GM21529 (cell line): ENCODE data around the gene SLC39A7.

Source experiments
- ATAC-seq: cut with Tn5 transposase; IDR thresholded peaks from one replicate; pipeline ENCODE4 v1.9.1; 2021; ENCODE audit not compliant: unreplicated experiment

Gene SLC39A7, protein sequence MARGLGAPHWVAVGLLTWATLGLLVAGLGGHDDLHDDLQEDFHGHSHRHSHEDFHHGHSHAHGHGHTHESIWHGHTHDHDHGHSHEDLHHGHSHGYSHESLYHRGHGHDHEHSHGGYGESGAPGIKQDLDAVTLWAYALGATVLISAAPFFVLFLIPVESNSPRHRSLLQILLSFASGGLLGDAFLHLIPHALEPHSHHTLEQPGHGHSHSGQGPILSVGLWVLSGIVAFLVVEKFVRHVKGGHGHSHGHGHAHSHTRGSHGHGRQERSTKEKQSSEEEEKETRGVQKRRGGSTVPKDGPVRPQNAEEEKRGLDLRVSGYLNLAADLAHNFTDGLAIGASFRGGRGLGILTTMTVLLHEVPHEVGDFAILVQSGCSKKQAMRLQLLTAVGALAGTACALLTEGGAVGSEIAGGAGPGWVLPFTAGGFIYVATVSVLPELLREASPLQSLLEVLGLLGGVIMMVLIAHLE

DNA sequence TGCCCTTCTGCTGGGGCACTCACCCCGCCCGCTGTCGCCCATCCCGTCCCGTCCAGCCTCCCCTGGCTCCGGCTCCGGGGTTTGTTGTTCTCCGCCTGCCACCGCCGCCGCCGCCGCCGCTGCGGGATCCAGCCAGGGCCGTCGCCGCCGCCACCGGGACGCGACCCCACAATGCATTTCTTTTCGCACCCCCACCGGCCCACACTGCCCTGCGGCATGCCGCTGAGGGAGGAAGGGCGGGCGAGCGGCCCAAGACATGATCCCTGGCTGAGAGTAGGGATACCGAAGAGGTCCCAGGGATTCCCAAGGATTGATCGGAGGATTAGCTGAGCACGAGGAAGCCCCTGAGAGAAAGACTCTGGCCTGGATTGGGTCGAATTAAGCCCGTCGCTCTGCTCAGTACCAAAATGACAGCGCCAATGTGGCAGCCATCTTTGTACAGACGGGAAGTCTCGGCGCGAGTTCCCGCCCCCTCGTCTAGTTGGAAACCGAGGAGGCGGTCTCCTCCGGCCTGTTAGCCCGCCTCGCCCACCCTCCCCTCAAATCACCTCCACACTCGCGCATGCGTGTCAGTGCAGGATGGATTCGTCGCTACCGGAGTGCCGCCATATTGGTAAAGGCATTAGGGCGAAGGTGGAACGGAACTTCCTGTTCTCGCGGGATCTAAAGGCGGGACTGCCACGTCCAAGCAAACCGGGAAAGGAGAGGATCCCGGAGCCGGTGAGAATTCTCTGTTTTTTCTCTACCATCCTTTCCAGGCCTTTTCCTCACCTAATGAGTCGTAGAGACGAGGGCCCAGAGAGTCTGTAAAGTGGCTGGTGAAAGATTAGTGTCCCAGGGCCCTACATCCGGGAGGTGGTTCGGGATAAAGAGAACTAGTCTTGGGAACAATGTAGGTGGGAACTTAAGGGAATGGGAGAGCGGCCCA, at the start of gene SLC39A7, which contains the start of gene RXRB:
Gene SLC39A7 (plus strand): TSS at position 649 of the 928 bp plus-strand sequence. CDS start 379 bp downstream, outside the sequence.
Gene RXRB (minus strand): TSS at position 447 of the 928 bp plus-strand sequence. CDS start 189 bp downstream, at position 258.
- ATAC-seq = peak; percentile 48

DNA sequence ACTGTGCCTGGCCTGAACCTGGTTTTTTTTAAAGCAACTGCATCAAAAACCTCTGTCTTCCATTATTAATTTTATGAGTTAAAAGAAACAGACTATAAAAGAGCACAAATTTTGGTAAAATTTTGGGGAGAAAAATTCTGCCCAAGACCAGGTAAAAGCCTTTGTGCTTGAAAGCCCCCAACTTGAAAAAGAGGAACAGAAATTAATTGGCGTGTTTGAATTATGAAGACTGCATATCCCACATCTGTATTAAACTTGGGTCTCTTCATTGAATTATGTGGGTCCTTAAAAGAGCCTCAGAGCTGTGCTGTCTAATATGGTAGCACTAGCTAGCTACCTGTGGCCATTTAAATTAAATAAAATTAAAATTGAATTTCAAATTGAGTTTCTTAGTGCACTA, 49.6 kb upstream of the SLC39A7 start:
- no peak for ATAC-seq

- no peak for ATAC-seq
These were observed 46.3 kb upstream of the SLC39A7 start for GRCh38 chr6:33154349-33154748.

- ATAC-seq = no peak
These were observed 44.1 kb upstream of the SLC39A7 start for GRCh38 chr6:33156561-33156960.

- no peak for ATAC-seq
These were observed 43.7 kb upstream of the SLC39A7 start for GRCh38 chr6:33156964-33157363.

DNA sequence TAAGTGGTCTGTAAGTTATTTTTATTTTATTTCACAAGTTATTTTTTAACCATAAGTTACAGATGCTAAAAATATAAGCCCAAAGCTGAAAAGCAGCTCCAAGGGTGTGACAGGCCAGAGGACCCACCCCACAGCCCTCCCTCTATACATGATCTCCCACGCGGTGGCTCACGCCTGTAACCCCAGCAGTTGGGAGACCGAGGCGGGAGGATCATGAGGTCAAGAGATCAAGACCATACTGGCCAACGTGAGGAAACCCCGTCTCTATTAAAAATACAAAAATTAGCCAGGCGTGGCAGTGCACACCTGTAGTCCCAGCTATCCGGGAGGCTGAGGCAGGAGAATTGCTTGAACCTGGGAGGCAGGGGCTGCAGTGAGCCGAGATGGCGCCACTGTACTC, 40.6 kb upstream of the SLC39A7 start:
- no peak for ATAC-seq

DNA sequence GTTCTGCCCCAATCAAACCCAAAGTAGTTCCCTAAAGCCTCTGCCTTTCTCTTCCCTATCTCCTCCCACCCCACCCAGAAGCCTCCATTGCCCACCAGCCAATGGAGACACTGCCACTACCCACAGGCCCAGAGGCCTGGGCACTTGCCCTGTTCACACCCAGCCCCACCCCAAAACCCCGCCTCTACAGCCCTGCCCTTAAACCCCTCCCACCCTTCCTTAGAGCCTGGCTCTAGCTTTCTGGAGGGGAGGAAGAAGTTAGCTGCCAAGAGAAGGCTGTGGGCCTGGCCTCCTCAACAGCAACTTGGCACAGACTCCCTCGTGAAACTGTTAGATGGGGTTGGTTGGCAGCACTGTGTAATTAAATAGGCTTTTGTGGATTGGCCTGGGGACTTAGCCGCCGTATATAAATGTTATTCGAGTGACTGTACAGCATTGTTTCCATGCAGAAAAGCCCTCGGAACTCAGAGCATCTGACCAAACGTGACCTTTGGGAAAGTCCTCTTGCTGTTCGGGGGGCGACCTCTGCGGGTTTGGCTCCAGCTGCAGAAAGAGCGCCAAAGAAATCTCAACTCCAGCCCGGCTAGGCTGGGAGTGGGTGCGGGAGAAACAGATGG, 39.8 kb upstream of the SLC39A7 start:
- no peak for ATAC-seq

DNA sequence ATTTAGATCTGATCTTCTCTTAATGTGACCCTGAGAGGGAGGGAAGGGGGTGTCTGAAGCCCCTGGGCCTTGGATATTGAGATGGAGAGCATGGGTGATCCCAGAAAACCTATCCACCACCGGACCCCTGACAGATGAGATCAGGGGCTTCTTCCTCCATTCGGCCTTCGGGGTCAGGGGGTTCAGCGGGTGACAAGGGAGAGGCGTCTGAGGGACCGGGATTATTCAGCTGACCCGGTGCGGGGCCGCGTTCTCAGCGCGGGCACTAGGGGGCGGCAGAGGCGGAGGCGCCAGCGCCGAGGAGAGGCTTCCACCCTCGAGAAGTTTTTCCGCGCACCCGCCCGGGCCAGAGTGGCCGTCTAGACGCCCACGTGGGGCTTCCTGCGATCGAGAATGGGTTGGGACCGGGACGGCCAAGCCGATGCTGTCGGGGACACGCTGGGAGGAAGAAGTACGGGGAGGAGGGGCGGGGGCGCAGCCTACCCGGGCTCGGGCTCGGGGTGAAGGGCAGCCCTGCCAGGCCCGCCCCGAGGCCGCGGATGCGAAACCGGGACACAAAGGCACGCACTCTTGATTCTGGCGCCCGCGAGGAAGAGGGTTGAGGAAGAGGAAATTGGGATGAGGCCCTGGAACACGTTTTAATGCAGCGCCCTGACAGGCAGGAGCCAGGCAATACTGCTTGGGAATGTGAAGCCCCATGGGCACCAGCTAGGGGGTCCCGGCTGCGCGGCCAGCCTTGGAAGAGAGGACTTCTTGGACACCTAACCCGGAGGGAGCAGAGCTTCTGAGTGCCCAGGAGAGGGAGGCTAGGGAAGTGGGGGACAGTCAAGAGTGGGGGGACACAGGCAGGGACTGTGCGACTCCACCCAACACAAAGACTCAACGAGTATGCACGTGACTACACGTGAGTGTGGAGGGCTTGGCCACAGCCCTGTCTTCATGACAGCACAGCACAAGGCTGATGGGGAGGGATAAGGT, 39.0 kb upstream of the SLC39A7 start:
- no peak for ATAC-seq

GRCh38 chr6:33163540-33163939, 37.1 kb upstream of the SLC39A7 start:
- ATAC-seq = no peak

- no peak for ATAC-seq
These were observed 36.5 kb upstream of the SLC39A7 start for GRCh38 chr6:33164176-33164575.

GRCh38 chr6:33164665-33165373, 35.8 kb upstream of the SLC39A7 start:
- no peak for ATAC-seq

GRCh38 chr6:33165581-33166258, 34.9 kb upstream of the SLC39A7 start:
- no peak for ATAC-seq

- ATAC-seq = no peak
These were observed 34.3 kb upstream of the SLC39A7 start for GRCh38 chr6:33166363-33166762.

DNA sequence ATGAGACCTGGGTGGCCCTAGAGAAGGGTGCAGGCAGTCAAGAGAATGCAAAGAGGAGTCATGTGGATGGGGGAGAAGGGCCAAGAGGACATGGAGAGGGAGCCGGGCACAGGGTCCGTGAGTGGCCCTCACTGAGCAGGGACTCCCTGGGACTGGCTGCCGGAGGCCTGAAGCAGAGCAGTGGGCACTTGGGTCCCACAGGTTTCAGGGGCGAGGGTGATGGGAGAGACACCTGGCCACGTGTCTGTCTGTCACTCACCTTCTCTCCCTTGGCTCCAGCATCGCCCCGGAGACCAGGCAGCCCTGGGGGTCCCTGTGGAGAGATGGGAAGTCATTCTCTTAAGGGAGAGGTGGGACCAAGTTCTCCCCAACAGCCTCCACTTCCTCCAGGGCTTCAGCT, 33.9 kb upstream of the SLC39A7 start:
- no peak for ATAC-seq

- no peak for ATAC-seq
These were observed 33.0 kb upstream of the SLC39A7 start for GRCh38 chr6:33167374-33168283.

- ATAC-seq = no peak
These were observed 32.4 kb upstream of the SLC39A7 start for GRCh38 chr6:33168284-33168601.

- ATAC-seq = no peak
These were observed 32.0 kb upstream of the SLC39A7 start for GRCh38 chr6:33168639-33169038.
